ENCODE measurements around the gene ST6GALNAC5.

Gene ST6GALNAC5

DNA sequence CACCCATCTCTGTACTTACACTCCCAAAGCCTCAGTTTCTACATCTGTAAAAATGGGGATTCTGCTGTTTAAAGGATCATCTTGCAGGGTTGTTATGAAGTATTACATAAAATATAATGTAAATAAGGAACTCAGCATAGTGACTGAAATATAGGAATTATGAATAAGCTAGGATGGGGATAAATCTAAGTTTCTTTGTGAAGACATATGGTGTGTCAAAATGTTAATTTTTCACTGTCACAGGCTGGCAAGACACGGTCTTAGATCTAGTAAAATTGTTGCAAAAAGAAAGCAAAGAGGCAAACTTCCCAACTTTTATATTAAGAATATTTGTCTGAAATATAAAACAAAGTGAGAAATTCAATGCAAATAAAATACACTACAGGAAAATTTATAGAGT is 42.0 kb downstream of the ST6GALNAC5 start:
- TF ChIP-seq, protein P1, sequence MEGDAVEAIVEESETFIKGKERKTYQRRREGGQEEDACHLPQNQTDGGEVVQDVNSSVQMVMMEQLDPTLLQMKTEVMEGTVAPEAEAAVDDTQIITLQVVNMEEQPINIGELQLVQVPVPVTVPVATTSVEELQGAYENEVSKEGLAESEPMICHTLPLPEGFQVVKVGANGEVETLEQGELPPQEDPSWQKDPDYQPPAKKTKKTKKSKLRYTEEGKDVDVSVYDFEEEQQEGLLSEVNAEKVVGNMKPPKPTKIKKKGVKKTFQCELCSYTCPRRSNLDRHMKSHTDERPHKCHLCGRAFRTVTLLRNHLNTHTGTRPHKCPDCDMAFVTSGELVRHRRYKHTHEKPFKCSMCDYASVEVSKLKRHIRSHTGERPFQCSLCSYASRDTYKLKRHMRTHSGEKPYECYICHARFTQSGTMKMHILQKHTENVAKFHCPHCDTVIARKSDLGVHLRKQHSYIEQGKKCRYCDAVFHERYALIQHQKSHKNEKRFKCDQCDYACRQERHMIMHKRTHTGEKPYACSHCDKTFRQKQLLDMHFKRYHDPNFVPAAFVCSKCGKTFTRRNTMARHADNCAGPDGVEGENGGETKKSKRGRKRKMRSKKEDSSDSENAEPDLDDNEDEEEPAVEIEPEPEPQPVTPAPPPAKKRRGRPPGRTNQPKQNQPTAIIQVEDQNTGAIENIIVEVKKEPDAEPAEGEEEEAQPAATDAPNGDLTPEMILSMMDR (conservative IDR thresholded peaks at IDR 0.05) = no peak
- TF ChIP-seq ZFX (IDR thresholded peaks at IDR 0.05) = no peak
- no peak overlapping the region for H3K27ac ChIP-seq

DNA sequence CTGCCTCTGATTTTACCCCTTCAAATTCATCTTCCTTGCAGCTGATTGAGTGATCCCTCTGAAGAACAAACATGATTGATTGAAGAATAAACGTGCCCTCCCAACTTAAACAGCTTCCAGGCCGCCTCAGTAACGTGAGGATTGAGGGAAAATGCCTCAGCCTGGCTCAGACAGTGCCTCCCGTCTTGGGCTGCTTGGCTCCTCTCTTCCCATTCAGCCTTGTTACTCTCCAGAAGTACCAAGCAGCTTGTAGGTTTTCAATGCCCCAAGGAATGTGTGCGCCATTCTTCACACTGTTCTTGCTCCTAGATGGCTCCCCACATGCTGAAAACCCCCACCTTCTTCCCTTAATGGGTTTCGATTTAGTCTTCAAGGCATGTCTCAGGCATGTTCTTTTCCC is 51.8 kb downstream of the ST6GALNAC5 start:
- no peak for TF ChIP-seq ZFX (IDR thresholded peaks at IDR 0.05)
- TF ChIP-seq, protein P1 (conservative IDR thresholded peaks at IDR 0.05) = no peak
- no peak overlapping the region for H3K27ac ChIP-seq

DNA sequence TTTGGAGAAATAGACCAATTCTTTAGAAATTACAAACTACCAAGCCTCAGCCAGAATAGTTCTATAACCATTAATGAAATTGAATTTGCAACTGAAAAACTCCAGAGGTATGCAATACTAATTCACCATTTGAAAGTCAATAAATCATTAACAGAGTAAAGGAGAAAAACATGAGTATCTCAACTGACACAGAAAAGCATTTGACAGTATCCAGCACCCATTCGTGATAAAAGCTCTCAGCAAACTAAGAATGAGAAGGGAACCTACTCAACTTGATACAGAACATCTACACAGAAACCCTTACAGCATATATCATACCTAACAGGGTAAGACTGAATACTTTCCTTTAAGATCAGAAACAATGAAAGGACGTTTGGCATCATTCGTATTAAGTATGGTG is 54.3 kb downstream of the ST6GALNAC5 start:
- H3K27ac ChIP-seq = no peak overlapping the region
- TF ChIP-seq ZFX (IDR thresholded peaks at IDR 0.05) = no peak
- TF ChIP-seq, protein P1 (conservative IDR thresholded peaks at IDR 0.05) = no peak

DNA sequence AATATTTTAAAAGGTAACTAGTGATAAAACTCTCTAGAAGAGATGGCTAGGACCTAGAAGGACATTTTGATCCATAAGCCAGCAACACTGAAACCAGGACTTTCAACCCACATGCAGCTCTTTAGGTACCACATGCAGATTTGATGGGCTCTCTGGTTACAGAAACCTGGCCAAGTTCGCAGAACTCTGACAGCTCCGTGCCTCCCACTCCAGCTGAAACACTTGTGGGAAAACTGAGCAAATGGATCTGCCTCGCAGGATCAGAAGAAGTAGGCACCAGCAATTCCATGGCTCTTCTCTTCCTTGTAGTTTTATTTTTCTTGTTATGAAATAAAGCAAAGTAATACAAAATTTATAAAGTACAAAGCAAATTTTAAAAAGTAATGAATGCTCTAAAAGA is 58.5 kb downstream of the ST6GALNAC5 start:
- TF ChIP-seq, protein P1 (conservative IDR thresholded peaks at IDR 0.05) = no peak
- TF ChIP-seq ZFX (IDR thresholded peaks at IDR 0.05) = no peak
- H3K27ac ChIP-seq = no peak overlapping the region

DNA sequence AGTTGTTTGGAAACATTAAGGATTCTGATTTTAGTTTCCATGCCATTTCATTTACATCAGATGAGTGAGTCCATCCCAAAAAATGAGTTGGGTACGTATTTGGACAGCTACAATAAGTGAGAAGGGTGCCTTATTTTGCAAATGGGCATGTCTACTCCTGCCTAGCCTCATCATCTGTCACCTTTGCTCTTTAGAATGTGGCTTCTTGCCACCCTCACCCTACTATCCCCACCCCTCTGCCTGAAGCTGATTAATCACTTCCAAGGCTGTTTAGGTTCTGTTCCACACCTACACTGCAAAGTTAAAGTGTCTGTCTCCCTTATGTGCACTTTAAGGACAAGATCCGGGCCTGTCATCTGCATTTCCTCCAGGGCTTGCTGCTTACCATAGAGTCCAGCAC is 61.2 kb downstream of the ST6GALNAC5 start:
- H3K27ac ChIP-seq = no peak overlapping the region
- no peak for TF ChIP-seq ZFX (IDR thresholded peaks at IDR 0.05)
- TF ChIP-seq, protein P1 (conservative IDR thresholded peaks at IDR 0.05) = no peak

DNA sequence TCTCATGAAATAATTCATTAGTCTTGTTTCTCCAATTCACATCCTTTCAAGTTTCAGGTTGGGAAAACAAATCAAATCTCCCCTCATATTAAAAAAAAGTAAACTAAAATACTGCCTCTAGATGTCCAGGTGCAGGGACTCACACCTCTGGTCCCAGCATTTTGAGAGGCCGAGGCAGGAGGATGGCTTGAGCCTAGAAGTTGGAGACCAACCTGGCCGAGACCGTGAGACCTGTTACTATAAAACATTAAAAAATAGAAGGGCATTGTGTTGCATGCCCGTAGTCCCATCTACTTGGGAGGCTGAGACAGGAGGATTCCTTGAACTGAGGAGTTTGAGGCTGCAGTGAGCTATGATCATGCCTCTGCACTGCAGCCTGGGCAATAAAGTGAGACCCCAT is 61.9 kb downstream of the ST6GALNAC5 start:
- no peak overlapping the region for H3K27ac ChIP-seq
- TF ChIP-seq ZFX (IDR thresholded peaks at IDR 0.05) = no peak
- TF ChIP-seq, protein P1 (conservative IDR thresholded peaks at IDR 0.05) = no peak

DNA sequence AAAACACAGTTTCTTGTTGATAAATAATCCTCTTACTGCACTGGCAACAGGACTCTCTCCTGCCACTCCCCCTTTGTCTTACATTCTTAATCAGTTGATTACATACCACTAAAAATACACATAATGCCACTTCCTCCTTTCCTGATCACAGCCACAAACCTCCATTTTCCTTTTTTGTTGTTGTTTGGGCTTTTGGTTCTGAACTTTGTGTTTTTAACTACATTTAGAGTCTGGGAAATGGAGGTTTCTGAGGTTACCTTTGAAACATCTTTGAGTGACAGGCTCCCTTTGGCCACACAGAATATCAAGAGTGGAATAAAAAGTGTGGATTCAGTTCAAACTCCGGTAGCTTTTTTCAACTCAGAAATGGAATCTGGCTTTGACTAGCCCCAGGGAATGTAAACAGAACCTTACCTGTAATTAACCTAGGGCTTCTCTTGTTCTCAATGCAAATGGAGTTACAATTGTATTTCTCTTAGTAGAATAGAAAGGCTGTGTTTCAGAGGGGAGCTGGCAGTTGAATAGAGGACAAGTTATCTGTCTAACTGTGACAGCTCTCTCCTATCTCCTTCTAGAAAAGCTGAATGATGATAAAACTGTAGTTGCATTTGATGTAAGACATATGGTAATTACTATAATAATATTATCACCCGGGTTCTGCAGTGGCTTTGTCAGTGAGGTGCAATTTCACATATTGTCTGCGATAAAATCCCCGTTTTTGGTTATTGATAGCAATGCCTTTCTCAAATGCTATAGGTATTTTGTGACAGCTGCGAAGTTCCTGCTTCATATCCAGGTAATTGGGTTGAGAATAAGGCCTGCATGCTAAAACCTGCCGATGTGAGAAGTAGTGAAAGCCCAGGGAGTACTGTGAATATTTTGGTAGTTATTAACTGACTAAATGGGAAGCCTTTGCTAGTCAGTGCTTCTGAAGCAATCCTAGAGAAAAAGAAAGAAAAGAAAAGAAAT is 66.9 kb downstream of the ST6GALNAC5 start:
- H3K27ac ChIP-seq = no peak overlapping the region
- TF ChIP-seq ZFX (IDR thresholded peaks at IDR 0.05) = no peak
- TF ChIP-seq, protein P1 (conservative IDR thresholded peaks at IDR 0.05) = no peak

All from C4-2B (cell line).